GM19035 (cell line): ENCODE results near the gene RTN3.
"Not testable (repeated sequence)": the region's sequence is repeated elsewhere in the genome, so short reads cannot be mapped to it uniquely, and the experiment has no call there.

Experiments
- ATAC-seq: cut with Tn5 transposase; IDR thresholded peaks from one replicate; pipeline ENCODE4 v1.9.1; 2021; ENCODE audit not compliant: unreplicated experiment

Gene RTN3

DNA sequence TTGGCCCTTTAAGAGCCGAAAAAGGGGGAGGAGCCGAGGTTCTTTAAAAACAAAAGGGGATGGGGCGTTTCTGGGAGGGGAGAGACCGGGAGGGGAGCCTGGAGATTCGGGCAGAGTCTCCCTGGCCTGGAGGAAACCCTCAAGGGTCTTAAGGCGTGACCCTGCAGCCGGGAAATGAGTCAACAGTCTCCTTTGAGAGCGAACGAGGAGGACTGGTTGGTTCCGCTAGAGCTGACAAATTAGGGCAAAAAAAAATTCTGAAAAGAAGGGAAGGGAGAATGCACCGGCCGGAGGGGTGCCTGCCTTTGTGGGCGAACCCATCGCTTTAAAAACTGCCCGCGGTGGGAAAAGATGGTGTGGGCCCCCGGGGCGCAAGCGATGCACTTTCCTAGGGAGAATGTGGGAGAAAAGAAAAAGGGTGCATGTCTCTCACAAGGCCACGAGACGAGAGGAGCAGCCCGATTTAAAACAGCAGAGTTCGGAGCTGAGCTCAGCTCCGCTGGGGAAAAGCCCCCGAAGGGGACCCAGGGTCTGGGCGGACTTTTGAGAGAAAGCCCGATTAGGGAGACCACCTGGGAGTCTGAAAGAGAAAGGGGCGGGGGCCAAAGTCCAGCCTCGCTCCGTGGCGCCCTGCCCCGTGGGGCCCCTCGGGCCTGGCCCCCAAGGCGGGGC, 86.4 kb downstream of the RTN3 start:
- no peak for ATAC-seq

DNA sequence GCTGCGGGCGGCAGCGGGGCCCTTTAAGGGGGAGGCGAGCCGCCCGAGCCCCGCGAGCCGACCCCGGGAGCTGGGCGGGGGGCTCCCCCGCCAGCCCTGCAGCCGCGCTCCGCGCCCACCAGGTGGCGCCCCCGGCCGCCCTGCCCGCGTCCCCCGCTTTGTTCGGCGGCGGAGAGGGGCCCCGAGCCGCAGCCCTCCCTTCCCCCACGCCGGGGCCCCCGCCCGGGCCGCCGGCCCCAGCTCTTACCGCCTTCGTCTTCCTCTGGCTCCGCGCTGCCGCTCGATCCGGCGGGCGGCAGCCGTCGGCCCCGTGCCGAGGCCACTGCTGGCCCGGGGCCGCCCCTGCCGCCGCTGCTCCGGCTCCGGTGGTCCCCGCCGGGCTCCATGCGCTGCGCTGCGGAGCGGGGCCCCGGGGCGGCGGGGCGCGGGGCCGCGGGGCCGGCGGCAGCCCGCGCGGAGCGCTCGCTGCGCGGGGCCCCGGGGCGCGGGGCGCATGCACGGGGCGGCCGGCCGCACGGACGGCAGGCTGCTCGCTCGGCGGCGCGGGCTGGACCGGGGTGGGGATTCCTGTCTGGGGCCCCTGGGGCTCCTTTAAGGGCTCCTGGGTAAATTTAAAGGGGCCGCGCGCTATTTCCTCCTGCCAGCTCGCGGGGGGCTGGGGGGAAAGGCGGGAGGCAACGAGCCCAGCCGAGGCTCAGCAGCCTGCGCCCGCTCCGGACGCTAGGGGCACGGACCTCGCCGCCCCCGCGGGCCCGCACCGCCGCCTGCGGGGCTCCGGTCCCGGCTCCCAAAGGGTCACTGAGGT, 87.1 kb downstream of the RTN3 start, which contains the start of gene ZFTA:
ZFTA (minus strand) TSS at position 539 of the 805 bp plus-strand sequence; CDS start at position 386, 153 bp downstream.
- peak; percentile 52 for ATAC-seq

DNA sequence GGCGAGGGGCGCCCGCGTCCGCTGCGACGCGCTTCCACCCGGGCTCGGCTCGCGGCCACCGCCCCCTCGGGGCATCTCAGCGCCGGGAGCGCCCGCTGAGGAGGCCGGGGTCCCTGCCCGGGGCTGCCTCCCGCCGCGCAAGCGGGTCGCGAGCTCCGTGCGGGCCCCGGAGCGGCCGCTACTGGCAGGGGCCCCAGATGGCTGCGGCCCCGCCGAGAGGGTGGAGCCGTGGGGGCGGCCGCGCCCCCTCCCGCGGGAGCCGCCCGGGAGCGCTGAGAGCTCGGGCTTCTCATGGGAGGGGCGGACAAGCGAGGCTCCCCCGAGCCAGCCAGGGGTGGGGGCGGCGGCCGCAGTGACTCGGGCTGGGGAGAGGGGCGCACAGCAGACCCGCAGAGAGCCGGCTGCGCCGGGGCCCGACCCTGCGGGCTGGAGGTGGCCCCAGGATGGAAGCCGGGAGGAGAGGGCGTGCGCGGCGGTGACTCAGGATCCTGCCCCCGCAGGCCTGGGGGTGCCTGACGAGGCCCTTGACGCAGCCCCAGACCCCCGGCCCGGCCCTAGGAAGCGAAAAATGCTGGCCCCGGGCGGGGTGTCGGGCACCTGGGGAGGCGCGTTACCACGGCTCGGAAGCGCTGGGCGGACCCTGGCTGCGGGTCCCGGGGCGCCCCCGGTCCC, 87.9 kb downstream of the RTN3 start:
- peak; percentile 41 for ATAC-seq

DNA sequence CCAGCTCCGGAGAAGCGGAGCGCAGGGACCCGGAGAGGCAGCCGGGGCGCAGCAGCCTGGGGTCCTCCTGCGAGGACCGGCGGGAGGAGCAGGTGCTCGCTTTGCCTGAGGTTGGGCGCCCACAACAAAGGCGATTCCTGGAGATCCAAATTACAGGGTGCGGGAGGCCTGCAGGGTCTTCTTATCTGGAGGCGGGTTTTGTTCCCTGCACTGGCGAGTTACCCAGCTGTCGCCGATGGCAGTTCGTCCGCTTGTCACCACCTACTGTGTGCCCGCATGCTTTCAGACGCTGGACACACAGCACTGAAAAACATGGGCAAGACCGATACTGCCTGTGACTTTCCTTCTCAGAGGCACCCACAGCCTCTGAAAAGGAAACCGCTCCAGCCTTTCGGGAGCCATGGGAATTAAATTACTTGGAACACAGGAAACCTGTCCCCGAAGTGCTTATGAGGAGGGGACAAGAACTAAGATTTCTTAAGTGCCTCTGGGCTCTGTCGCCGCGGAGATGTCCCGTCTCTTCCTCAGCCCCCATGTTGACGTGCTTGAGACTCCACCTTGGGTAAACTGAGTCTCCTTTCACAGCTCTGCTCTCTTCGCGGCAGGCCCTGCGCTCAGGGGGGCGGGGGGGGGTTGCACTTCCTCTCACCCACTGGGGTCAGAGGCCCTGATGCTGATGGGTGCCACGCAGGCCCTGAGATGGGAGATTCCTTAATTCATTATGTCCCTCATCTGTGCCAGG, 88.6 kb downstream of the RTN3 start:
- no peak for ATAC-seq

DNA sequence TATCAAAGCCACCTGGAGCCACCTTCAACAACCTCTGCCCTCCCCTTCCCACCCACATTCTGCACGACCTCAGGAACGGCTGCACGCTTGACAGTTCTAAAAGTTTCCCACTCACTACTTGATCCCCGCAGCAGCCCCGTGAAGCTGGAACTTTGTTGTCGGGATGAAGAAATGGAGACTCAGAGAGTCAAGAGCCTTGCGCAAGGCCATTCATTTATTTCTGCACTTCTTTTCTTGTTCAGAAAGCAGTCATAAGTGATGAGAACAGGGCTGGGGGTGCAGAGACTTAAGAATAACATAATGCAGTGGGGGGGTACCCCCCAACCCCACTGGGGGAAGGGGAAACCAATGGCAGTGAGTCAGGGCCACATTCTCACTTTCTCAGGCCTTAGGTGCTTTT, 89.5 kb downstream of the RTN3 start:
- ATAC-seq: no peak

DNA sequence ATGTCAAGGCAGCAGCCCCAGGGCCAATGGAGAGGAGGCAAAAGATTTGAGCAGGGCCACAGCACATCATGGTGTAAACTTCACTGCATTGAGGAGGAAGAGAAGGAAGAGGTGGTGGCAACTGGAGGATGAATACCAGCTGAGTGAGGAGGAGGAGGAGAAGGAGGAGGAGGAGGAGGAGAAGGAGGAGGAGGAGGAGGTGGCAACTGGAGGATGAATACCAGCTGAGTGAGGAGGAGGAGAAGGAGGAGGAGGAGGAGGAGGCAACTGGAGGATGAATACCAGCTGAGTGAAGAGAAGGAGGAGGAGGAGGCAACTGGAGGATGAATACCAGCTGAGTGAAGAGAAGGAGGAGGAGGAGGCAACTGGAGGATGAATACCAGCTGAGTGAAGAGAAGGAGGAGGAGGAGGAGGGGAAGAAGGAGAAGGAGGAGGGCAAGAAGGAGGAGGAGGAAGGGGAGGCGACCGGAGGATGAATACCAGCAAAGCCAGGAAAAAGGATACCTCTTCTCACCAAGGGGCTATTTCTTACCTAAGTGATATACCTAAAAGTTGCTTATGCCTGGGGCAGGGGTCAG, 90.5 kb downstream of the RTN3 start:
- not testable (repeated sequence) for ATAC-seq

DNA sequence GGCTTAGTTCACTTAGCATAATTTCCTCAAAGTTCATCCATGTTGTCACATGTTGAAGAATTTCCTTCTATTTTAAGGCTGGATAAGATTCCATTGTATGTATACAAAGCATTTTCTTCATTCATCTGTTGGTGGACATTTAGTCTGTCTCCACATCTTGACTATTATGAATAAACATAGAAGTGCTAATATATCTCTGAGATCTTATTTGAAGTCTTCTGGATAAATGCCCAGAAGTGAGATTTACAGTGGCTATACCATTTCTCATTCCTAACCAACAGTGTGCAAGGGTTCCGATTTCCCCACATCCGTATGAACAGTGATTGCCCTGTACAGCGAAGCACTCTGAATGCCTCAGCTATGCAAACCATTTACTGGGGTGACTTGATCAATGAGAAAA, 93.9 kb downstream of the RTN3 start:
- ATAC-seq: no peak

DNA sequence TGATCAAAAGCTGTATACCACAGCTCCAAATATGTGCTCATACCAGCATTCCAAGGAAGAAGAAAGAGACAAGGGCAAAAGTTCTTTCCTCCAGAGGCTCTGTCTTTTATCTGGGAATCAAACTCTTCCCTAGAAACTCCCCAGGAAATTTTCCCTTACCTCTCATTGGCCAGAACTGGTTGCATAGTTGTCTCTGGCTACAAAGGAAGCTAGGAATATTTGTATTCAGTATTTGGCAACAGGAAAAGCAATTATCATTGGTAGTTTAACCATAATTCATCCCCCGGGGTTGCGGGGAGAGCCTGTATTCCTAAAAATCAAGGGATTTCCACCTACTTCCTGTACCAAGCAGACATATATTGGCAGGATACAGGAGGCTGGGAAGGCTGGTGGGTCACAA, 97.7 kb downstream of the RTN3 start:
- no peak for ATAC-seq

DNA sequence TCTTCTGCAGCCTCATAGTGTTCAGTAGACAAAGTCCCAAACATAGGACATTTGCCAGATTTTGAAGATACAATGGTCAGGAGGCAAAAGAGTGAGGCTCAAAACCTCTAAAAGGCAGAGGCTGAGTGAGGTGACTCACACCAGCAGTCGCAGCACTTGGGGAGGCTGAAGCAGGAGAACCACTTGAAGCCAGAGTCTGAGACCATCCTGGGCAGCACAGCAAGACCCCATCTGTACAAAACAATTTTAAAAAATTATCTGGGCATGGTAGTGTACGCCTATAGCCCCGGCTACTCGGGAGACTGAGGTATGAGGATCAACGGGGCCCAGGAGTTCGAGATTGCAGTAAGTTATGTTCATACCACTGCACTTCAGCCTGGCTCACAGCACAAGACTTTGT, 101.4 kb downstream of the RTN3 start:
- no peak for ATAC-seq

DNA sequence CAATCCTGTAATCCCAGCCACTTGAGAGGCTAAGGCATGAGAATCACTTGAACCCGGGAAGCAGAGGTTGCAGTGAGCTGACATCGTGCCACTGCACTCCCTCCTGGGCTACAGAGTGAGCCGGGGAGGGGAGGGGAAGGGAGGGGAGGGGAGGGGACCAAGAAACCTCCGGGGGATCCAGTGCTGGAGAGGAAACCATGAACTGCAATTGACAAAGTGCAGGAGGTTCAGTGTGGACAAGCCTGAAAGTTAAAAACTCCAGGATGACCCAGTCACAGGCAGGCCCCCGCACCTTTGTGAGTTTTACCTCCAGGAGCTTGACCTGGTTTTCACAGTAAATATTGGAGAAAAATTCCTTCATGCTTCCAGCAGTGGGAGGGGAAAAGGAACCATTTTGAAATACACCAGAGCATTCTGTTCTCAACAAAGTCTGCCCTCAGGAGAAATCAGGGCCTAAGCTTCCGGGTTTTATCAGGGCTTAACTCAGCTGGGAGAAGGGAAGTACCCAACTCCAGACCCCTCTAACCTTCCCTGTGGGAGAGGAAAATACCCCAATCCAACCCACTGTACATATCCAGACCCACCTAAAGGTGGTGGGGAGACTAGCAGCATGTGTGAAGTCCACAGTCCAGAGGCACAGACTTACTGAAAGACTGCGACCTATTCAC, 102.8 kb downstream of the RTN3 start:
- ATAC-seq: no peak

DNA sequence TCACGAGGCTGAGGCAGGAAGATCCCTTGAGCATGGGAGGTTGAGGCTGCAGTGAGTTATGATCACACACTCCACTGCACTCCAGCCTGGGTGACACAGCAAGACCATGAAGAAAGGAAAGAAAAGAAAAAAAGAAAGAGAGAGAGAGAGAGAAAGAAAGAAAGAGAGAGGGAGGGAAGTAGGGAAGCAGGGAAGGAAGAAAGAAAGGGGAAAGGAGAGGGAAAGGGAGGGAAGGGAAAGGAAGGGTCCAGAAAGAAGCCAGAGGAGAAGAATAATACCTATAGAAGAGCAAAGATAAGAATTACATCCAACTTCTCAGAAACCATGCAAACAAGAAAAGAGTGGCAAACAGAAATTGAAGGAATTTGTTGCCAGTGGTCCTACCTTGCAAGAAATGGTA, 104.5 kb downstream of the RTN3 start:
- ATAC-seq: no peak

DNA sequence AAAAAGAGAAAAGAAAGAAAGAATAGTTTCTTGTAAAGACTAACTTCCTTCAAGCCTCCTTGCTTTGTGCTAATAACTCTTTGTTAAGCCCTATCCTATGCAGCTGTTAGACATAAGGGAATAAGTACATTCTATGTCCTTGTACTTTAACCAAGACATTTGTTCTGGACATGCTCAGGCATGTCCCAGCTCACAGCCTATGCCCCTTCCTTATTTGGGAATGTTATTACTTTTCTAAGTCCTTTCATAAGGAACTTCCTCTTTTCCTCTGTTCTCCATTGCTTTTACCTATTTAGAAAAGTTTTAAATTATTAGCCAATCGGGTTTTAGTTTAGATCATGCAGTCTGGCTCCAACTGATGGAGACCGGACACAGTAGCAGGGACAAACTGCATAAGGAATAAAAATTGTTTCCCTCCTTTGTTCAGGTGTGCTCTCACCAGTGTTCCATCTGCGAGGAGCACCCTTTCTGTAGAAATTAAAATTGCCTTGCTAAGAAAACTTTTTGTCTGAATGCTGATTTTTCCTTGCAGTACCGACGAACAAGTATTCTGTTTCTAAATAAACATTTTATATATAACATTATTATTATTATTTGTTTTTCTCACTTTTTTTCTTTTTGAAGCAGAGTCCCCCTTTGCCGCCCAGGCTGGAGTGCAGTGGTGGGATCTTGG, 110.3 kb downstream of the RTN3 start:
- ATAC-seq: no peak

DNA sequence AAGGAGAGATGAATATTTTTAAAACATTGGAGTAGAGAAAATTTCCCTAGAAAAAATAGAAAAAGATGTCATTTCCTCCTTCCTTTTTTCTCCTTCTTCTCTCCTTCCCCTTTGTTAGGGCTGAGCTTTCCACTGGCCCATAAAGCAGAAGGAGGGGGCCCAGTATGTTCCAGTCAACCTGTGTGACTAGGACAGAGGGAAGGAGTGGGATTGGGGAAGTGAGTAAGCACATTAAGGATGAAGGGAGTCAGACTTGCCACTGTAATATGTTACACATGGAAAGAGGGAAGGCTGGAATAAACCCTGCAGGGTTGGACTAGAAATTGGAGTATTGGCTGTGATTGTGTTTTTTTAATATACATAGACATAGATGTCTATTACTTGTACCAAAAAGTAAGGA, 111.9 kb downstream of the RTN3 start:
- no peak for ATAC-seq

DNA sequence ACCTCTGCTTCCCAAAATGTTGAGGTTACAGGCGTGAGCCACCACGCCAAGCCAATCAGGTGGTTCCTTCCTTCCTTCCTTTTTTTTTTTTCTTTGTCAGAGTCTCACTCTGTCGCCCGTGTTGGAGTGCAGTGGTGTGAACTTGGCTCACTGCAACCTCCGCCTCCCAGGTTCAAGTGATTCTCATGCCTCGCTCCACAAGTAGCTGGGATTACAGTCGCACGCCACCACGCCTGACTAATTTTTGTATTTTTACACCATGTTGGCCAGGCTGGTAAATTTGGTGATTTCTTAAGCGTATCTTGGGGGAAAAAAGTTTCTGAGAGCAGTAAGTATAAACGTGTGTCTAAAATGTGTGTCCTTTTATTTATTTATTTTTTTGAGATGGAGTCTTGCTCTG, 113.8 kb downstream of the RTN3 start:
- no peak for ATAC-seq

DNA sequence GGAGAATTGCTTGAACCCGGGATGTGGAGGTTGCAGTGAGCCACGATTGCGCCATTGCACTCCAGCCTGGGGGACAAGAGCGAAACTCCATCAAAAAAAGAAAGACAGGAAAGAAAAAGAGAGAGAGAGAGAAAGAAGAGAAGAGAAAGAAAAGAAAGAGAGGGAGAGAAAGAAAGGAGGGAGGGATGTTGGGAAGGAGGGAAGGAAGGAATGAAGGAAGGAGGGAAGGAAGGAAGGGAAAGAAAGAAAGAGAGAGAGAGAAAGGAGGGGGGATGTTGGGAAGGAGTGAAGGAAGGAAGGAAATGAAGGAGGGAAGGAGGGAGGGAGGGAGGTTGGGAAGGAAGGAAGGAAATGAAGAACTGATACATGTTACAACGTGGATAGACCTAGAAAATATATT, 119.6 kb downstream of the RTN3 start:
- no peak for ATAC-seq

DNA sequence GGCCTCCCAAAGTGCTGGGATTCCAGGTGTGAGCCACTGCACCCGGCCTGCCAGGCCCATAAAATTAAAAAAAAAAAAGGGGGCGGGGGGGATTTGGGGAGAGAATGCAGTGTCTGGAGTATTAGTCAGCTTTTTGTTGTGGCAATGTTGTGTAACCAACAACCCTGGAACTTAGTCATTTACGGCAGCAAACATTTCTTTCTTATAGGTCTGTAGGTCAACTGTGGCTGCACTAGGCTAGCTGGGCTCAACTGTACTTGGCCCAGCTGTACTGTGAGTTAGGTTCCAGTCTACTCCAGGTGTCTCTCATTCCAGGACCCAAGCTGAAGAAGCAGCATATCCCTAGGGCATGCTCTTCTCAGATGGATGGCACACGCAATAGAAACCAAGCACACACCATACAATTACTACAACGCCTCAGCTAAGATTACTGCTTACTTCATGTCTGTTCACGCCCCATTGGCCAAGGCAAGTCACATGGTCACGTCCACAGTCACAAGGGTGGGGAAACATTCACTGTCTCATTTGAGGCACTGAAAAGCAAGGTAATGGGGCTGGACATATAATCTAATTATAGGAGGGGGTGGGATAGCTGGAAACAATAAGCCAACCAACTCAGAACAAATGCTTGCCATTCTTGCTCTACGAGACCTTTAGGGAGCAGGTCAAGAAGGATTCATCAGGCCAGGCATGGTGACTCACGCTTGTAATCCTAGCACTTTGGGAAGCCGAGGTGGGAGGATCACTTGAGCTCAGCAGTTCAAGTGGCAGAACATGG, 121.5 kb downstream of the RTN3 start:
- ATAC-seq: no peak

DNA sequence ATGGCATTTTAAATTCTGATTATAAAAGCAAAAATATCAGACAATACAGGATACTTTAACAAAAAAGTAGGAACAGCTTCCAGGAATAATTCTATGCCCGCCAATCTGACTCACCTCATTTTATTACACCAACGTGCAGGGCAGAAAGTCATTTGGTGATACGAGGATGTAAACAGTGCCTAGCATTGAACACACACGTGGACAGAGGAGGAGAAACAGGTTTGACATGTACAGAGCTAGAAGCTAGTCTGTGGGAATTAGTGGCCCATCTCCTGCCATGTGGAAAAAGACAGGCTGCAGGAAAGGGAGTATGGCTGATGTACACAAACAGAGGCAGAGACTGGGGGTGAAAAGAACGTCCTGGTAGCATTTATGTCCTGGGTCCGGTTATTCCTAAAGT, 123.0 kb downstream of the RTN3 start:
- no peak for ATAC-seq

DNA sequence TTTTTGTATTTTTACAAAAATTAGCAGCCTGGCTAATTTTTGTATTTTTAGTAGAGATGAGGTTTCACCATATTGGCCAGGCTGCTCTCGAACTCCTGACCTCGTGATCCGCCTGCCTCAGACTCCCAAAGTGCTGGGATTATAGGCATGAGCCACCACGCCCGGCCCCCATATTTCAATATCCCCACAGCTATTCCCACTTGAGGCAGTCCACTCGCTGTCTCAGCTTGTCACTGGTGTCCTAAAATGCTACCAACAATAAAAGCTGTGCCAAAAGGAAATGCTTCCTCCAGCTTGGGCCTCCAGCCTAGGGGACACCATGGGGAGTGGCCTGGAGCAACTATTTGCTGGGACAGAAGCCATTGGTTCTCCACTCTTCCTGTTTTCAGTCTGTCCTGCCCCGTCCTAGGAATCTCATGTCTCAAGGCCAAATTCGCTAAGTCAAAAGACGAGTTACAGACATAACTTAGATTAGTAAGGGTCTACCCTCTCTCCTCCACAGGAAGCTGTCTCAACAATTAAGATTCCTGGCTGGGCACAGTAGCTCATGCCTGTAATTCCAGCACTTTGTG, 124.6 kb downstream of the RTN3 start:
- no peak for ATAC-seq
